CD14-positive monocyte (primary cell): ENCODE measurements around the gene FALEC. TPM values are rescaled to one million over a fixed set of nuclear protein-coding genes. Genes with fewer than 3 reads are reported as not detected.

Experiments
- DNase-seq, 3 donors: peaks; one replicate each; pipeline ENCODE4 v3.0.0-alpha.2; 2011 to 2022
- H2AFZ ChIP-seq: 2 replicates; pipeline ENCODE4 v1.6.0; 2012; ENCODE audit warnings: mild to moderate bottlenecking, low read depth, low read length, inconsistent platforms; ENCODE audit not compliant: insufficient read depth, poor library complexity, severe bottlenecking
- H3K27ac ChIP-seq, 2 donors: 1 replicate in 1 of 2; 2 replicates in 1 of 2; pipeline ENCODE4 v1.5.1; 2012 to 2013; ENCODE audit warnings: low read length in 2 of 2, control low read depth in 1 of 2, inconsistent platforms in 1 of 2, low read depth in 1 of 2, mild to moderate bottlenecking in 1 of 2
- H3K27me3 ChIP-seq, 2 donors: one replicate each; pipeline versions ENCODE4 v1.6.0 to v1.6.1; 2011 to 2013; ENCODE audit warnings: low read length in 2 of 2; ENCODE audit not compliant: control insufficient read depth in 2 of 2, insufficient read depth in 2 of 2
- H3K36me3 ChIP-seq, 2 donors: replicated peaks in 1 of 2; 1 replicate in 1 of 2; 2 replicates in 1 of 2; pipeline versions ENCODE4 v1.5.1 to v1.6.1; 2012 to 2013; ENCODE audit warnings: low read length in 2 of 2, control low read depth in 1 of 2, inconsistent platforms in 1 of 2, mild to moderate bottlenecking in 1 of 2; ENCODE audit not compliant: insufficient read depth in 2 of 2, control insufficient read depth in 1 of 2
- H3K4me1 ChIP-seq, 2 donors: 1 replicate in 1 of 2; 2 replicates in 1 of 2; pipeline versions ENCODE4 v1.5.1 to v1.6.1; 2012 to 2013; ENCODE audit warnings: low read length in 2 of 2, control low read depth in 1 of 2, inconsistent platforms in 1 of 2, mild to moderate bottlenecking in 1 of 2, moderate library complexity in 1 of 2; ENCODE audit not compliant: insufficient read depth in 2 of 2, control insufficient read depth in 1 of 2
- H3K4me2 ChIP-seq: replicated peaks from 2 replicates; pipeline ENCODE3; 2012; ENCODE audit warnings: low read length, moderate library complexity, mild to moderate bottlenecking; ENCODE audit not compliant: poor library complexity, severe bottlenecking; ENCODE audit errors: extremely low read depth
- H3K4me3 ChIP-seq, 3 experiments: fragments of 200-600 bp in 1 of 3; sonication (generic) in 1 of 3; replicated peaks in 1 of 3; 1 replicate in 2 of 3; 2 replicates in 1 of 3; pipeline ENCODE4 v1.5.1; 2011 to 2013; ENCODE audit warnings: low read length in 3 of 3, mild to moderate bottlenecking in 3 of 3, control low read depth in 2 of 3, low read depth in 2 of 3, inconsistent platforms in 1 of 3, moderate library complexity in 1 of 3
- H3K79me2 ChIP-seq: 2 replicates; pipeline ENCODE4 v1.6.0; 2012; ENCODE audit warnings: mild to moderate bottlenecking, control low read depth, inconsistent platforms, low read length, moderate library complexity; ENCODE audit not compliant: insufficient read depth
- H3K9ac ChIP-seq: 2 replicates; pipeline ENCODE4 v1.6.0; 2017; ENCODE audit warnings: low read length, mild to moderate bottlenecking; ENCODE audit not compliant: insufficient read depth, poor library complexity, severe bottlenecking
- H3K9me3 ChIP-seq, 2 donors: replicated peaks in 1 of 2; 1 replicate in 1 of 2; 2 replicates in 1 of 2; pipeline versions ENCODE4 v1.5.1 to v1.6.1; 2012 to 2013; ENCODE audit warnings: low read length in 2 of 2, control low read depth in 1 of 2; ENCODE audit not compliant: control insufficient read depth in 1 of 2, insufficient read depth in 1 of 2
- H4K20me1 ChIP-seq: 2 replicates; pipeline ENCODE4 v1.6.0; 2012; ENCODE audit warnings: mild to moderate bottlenecking, low read length, control low read depth, moderate library complexity; ENCODE audit not compliant: insufficient read depth
- H3K27ac Mint-ChIP-seq, 7 donors: one replicate each; pipeline ENCODE4 v1.8.0; 2020; ENCODE audit warnings: mild to moderate bottlenecking in 7 of 7, mixed read lengths in 7 of 7, moderate library complexity in 6 of 7, inconsistent platforms in 2 of 7
- H3K27me3 Mint-ChIP-seq, 3 donors: one replicate each; pipeline ENCODE4 v1.8.0; 2021 to 2022; ENCODE audit warnings: low read depth in 3 of 3, mild to moderate bottlenecking in 3 of 3, mixed read lengths in 3 of 3, moderate library complexity in 3 of 3, inconsistent platforms in 1 of 3
- H3K36me3 Mint-ChIP-seq, 2 donors: one replicate each; pipeline ENCODE4 v1.8.0; 2020; ENCODE audit warnings: mixed read lengths in 2 of 2, inconsistent platforms in 1 of 2, mild to moderate bottlenecking in 1 of 2
- H3K4me1 Mint-ChIP-seq: one replicate; pipeline ENCODE4 v1.8.0; 2020; ENCODE audit warnings: mild to moderate bottlenecking, mixed read lengths
- H3K4me3 Mint-ChIP-seq, 2 donors: one replicate each; pipeline ENCODE4 v1.8.0; 2020; ENCODE audit warnings: mild to moderate bottlenecking in 2 of 2, mixed read lengths in 2 of 2, moderate library complexity in 1 of 2
- H3K9me3 Mint-ChIP-seq, 7 donors: one replicate each; pipeline ENCODE4 v1.8.0; 2020 to 2022; ENCODE audit warnings: mixed read lengths in 7 of 7, mild to moderate bottlenecking in 6 of 7, moderate library complexity in 6 of 7, inconsistent platforms in 2 of 7
- CTCF ChIP-seq: fragments of 200-600 bp; IDR thresholded peaks from one replicate; pipeline ENCODE4 v1.8.0; 2022; ENCODE audit warnings: antibody characterized with exemption, mild to moderate bottlenecking
- WGBS: methylation state at CpG from one replicate; pipeline ENCODE4 v1.1.5; 2013; ENCODE audit warnings: missing lambda C conversion rate; ENCODE audit not compliant: insufficient coverage; 5-methylcytosine and 5-hydroxymethylcytosine counted together
- intact Hi-C, 2 donors: fragments of 100-400 bp; cut with micrococcal nuclease; formaldehyde crosslinking; loops; one replicate each; pipeline versions ENCODE4 v1.15.0 to v1.15.1; 2023
- polyA plus RNA-seq, 3 donors: library from polyadenylated mRNA; depleted of rRNA in 1 of 3; unstranded in 2 of 3; stranded (reverse) in 1 of 3; fragments of 300-500 nt in 2 of 3; fragments of >200 nt in 1 of 3; fragmentation: Illumina TruSeq in 2 of 3; gene quantifications; 1 replicate in 2 of 3; 2 replicates in 1 of 3; pipeline ENCODE4 v1.2.3, GENCODE V29; 2012 to 2021

The FALEC gene
- polyA plus RNA-seq, 3 donors: not detected

- H3K27ac ChIP-seq: peak overlapping the region; percentile 91 to 97
- intact Hi-C loops: loop anchor here (2.0 to 5.0 kb wide), 3 partner anchors 34 to 50 kb away; partner anchors contain the start of gene ENSA (in 1 of the 2)
- TF ChIP-seq CTCF: no peak
- H3K36me3 ChIP-seq: peaks cover 39 to 50% of the 10 kb centered on the region in 2 donors
- H3K9ac ChIP-seq: peak overlapping the region; percentile 100
- H4K20me1 ChIP-seq: peaks cover 59% of the 10 kb centered on the region
- H3K4me2 ChIP-seq: peak overlapping the region; percentile 92
- no peaks in the 10 kb centered on the region for H3K9me3 ChIP-seq
- H3K4me3 ChIP-seq: peak overlapping the region; percentile 81 to 100 (median 100)
- H3K27ac Mint-ChIP-seq: peak overlapping the region; percentile 97 to 99 (median 98)
- H3K36me3 Mint-ChIP-seq: peaks cover 49 to 57% of the 10 kb centered on the region in 2 donors
- H3K27me3 ChIP-seq: no peaks in the 10 kb centered on the region
- H3K4me1 Mint-ChIP-seq: peaks cover 51% of the 10 kb centered on the region
- whole genome bisulfite sequencing: under 1% methylated on average over 46 of the region's 50 CpGs
- peak overlapping the region; percentile 96 to 99 for H3K4me3 Mint-ChIP-seq
- peaks cover 0 to 11% (median 2%) of the 10 kb centered on the region in 3 donors for H3K27me3 Mint-ChIP-seq
- no peak overlapping the region for H2AFZ ChIP-seq
- H3K79me2 ChIP-seq: peaks cover 84% of the 10 kb centered on the region
- H3K4me1 ChIP-seq: peaks cover 42 to 60% of the 10 kb centered on the region in 2 donors
- peak; percentile 71 to 86 (median 81) for DNase-seq
- peaks cover 5 to 18% (median 12%) of the 10 kb centered on the region in 7 donors for H3K9me3 Mint-ChIP-seq
Observed at GRCh38 chr1:150578272-150579109, 62.9 kb downstream of the FALEC start.

DNA sequence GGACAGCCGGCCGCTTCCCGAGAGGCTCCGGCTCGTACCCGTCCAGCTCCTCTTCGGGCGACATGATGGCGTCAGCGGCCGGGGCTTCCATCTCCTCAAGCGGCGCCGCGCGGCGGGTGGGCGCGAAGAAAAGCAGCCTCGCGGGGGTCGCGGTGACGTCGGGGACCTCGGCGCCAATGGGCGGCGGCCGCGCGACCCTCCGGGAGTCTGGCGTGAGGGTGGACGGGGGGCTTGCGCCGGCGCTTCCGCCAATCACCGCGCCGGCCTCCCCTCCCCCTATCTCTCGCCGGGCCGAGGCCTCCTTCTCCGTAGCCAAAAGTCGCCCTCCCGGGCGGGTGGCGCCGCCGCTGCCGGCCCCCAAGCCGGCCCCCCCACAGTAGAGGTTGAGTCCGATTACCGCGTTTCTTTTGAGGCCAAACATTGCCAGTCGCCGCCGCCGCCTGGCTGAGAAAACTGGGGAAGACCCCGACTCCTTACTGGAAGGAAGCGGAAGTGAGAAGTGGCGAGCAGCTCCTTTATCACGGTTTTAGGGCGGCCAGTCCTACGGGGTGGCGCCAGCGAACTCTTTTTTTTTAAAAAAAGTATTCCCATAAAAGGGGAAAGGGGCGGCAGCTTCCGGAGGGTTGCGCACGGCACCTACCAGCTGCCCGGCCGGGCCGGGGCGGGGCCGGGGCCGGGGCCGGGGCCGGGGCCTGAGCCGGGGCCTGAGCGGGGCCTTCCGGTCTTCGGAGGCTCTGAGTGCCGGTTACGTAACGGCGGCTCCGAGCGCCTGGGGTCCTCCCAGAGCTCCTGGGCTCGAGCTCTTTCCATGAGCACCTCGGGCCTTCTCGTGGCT, 63.8 kb downstream of the FALEC start, which contains the start of gene MCL1:
TSS of gene MCL1 (minus strand) at position 501 of the 835 bp plus-strand sequence. CDS start at position 421, 80 bp downstream.
- peaks cover 43 to 49% of the 10 kb centered on the region in 2 donors for H3K36me3 Mint-ChIP-seq
- peak within 1 kb of the TSS; percentile 96 to 99 for H3K4me3 Mint-ChIP-seq
- peaks cover 45% of the 10 kb centered on the region for H3K4me1 Mint-ChIP-seq
- H3K4me2 ChIP-seq: peak within 1 kb of the TSS; percentile 92
- H3K27me3 ChIP-seq: no peaks in the 10 kb centered on the region
- H3K4me1 ChIP-seq: peaks cover 40 to 52% of the 10 kb centered on the region in 2 donors
- 1% methylated on average over 71 of the region's 94 CpGs for WGBS
- TF ChIP-seq CTCF: no peak
- H3K36me3 ChIP-seq: peaks cover 34 to 42% of the 10 kb centered on the region in 2 donors
- peak; percentile 95 to 98 (median 97) for DNase-seq
- H3K4me3 ChIP-seq: peak within 1 kb of the TSS; percentile 81 to 100 (median 100)
- peak within 1 kb of the TSS; percentile 100 for H3K9ac ChIP-seq
- peak within 1 kb of the TSS; percentile 26 for H2AFZ ChIP-seq
- H3K79me2 ChIP-seq: peaks cover 75% of the 10 kb centered on the region
- H3K27ac ChIP-seq: peak within 1 kb of the TSS; percentile 91 to 97
- peaks cover 0 to 8% (median 2%) of the 10 kb centered on the region in 3 donors for H3K27me3 Mint-ChIP-seq
- H4K20me1 ChIP-seq: peaks cover 51% of the 10 kb centered on the region
- H3K27ac Mint-ChIP-seq: peak within 1 kb of the TSS; percentile 98 to 100 (median 98)
- peaks cover 5 to 18% (median 12%) of the 10 kb centered on the region in 7 donors for H3K9me3 Mint-ChIP-seq
- no peaks in the 10 kb centered on the region for H3K9me3 ChIP-seq
- intact Hi-C loops: loop anchor here (2.0 to 5.0 kb wide), 3 partner anchors 33 to 49 kb away; partner anchors contain the start of gene ENSA (in 1 of the 2)
